HG02943 (cell line): ENCODE measurements around the gene PKP1.
"Not testable (repeated sequence)": the region's sequence is repeated elsewhere in the genome, so short reads cannot be mapped to it uniquely, and the experiment has no call there.

Source experiments
- ATAC-seq: cut with Tn5 transposase; IDR thresholded peaks from one replicate; pipeline ENCODE4 v1.9.1; 2021; ENCODE audit warnings: mild to moderate bottlenecking, low read depth, moderate library complexity; ENCODE audit not compliant: unreplicated experiment

The PKP1 gene

GRCh38 chr1:201282931-201283829, at the start of gene PKP1:
Gene PKP1, plus strand, starts transcription at chr1:201283506. Its CDS starts 197 bp downstream, at chr1:201283703.
- ATAC-seq = no peak

- ATAC-seq = not testable (repeated sequence)
Observed at GRCh38 chr1:201239646-201240045, 43.7 kb upstream of the PKP1 start.

- ATAC-seq = no peak
Observed at GRCh38 chr1:201240171-201240570, 43.1 kb upstream of the PKP1 start.

- ATAC-seq = no peak
Observed at GRCh38 chr1:201241736-201242135, 41.6 kb upstream of the PKP1 start.

- ATAC-seq = no peak
Observed at GRCh38 chr1:201245082-201245481, 38.2 kb upstream of the PKP1 start.

- no peak for ATAC-seq
Observed at GRCh38 chr1:201248721-201249559, 34.4 kb upstream of the PKP1 start.

- ATAC-seq = no peak
Observed at GRCh38 chr1:201250326-201251011, 32.8 kb upstream of the PKP1 start.

GRCh38 chr1:201251411-201251810, 31.9 kb upstream of the PKP1 start:
- ATAC-seq = no peak

GRCh38 chr1:201251851-201252430, 31.4 kb upstream of the PKP1 start:
- no peak for ATAC-seq

GRCh38 chr1:201252944-201253371, 30.3 kb upstream of the PKP1 start:
- ATAC-seq = no peak

GRCh38 chr1:201253411-201253810, 29.9 kb upstream of the PKP1 start:
- no peak for ATAC-seq

GRCh38 chr1:201253906-201254624, 29.2 kb upstream of the PKP1 start:
- no peak for ATAC-seq

- no peak for ATAC-seq
Observed at GRCh38 chr1:201254625-201255478, 28.5 kb upstream of the PKP1 start.

- ATAC-seq = no peak
Observed at GRCh38 chr1:201255479-201256362, 27.6 kb upstream of the PKP1 start.

GRCh38 chr1:201258132-201258531, 25.2 kb upstream of the PKP1 start:
- ATAC-seq = not testable (repeated sequence)

GRCh38 chr1:201258763-201259230, 24.5 kb upstream of the PKP1 start:
- ATAC-seq = no peak

GRCh38 chr1:201259476-201260235, 23.6 kb upstream of the PKP1 start:
- ATAC-seq = no peak
